ENCODE measurements around the gene TMEM120B.
"Not testable (repeated sequence)": the region's sequence is repeated elsewhere in the genome, so short reads cannot be mapped to it uniquely, and the experiment has no call there.

GRCh38 chr12:121692744-121693143, 19.8 kb upstream of the TMEM120B start:
- not testable (repeated sequence) for TF ChIP-seq YY1 (IDR thresholded peaks at IDR 0.05; ENCODE audit: insufficient read depth, insufficient read length); SUZ12 (IDR thresholded peaks at IDR 0.05; ENCODE audit: extremely low read depth, insufficient read depth, insufficient read length)

Data from NT2/D1 (cell line).